ENCODE measurements around the gene CTLA4. TPM values are rescaled to one million over a fixed set of nuclear protein-coding genes. Genes with fewer than 3 reads are reported as not detected.

Gene CTLA4
- polyA plus RNA-seq, 4 donors, result 0.08 to 0.21 TPM; not detected in 2

DNA sequence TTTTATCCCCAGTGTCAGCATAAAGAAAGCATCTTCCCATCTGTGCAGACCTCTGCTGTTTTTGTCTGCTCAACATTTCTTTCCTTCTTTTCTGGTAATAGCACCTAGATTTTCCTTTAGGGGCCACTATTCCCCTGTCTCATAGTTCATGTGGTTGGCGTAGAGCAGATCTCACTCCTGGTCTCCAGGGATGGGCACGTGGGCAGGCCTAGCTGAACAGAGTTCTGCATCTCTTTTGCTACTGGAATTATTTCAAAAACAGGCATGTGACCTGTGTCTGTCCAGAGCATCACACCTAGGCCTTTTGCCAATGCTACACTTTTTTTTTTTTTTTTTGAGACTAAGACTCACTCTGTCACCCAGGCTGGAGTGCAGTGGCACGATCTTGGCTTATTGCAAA is 51.3 kb downstream of the CTLA4 start:
- no peak for DNase-seq (ENCODE audit: low read depth in 4 of 4, low spot score in 3 of 4)

Other genes starting within 250 kb of the CTLA4 start
- 1 to 10 TPM; 1.3 to 2.3 (median 2.0) TPM for gene CD28, start 161.1 kb upstream of the CTLA4 start, polyA plus RNA-seq (ENCODE audit: insufficient read length in 4 of 4)
- gene ICOS, start 69.0 kb downstream of the CTLA4 start, polyA plus RNA-seq (ENCODE audit: insufficient read length in 4 of 4), result under 1 TPM in 1 of 4 donors, not detected in 3; 0.04 TPM